Lower leg skin (tissue), 3 donors: Measurements from ENCODE around the gene TRIP10.
"Not testable (repeated sequence)": the region's sequence is repeated elsewhere in the genome, so short reads cannot be mapped to it uniquely, and the experiment has no call there.

Experiments
- CTCF ChIP-seq, 3 donors: fragments of 450-650 bp; IDR thresholded peaks; one replicate each; pipeline ENCODE4 v1.5.1; 2016; ENCODE audit warnings: antibody characterized with exemption in 3 of 3, mild to moderate bottlenecking in 3 of 3, moderate library complexity in 2 of 3
- POLR2A ChIP-seq, 2 donors: fragments of 450-650 bp; IDR thresholded peaks; one replicate each; pipeline ENCODE4 v1.6.1; 2016 to 2017; ENCODE audit warnings: antibody characterized with exemption in 2 of 2, mild to moderate bottlenecking in 1 of 2, moderate library complexity in 1 of 2

- not testable (repeated sequence) for TF ChIP-seq CTCF, POLR2A (IDR thresholded peaks at IDR 0.05)
Observed at GRCh38 chr19:6776045-6776444, 36.6 kb downstream of the TRIP10 start.
